HEK293 (cell line): ENCODE data around the gene CHST3.
A peak's percentile ranks its signal among the peaks of the same experiment; 100 is the strongest.

Source experiments
- CTCF ChIA-PET: fragments of 350-600 bp; formaldehyde crosslinking; extraction: SDS; loops from one replicate; lab custom pipeline; 2021; ENCODE audit warnings: antibody characterized with exemption; lab: Yijun Ruan, JAX
- POLR2A ChIA-PET: fragments of 300-600 bp; formaldehyde crosslinking; extraction: SDS; loops from one replicate; lab custom pipeline; 2020; ENCODE audit warnings: antibody characterized with exemption, inconsistent platforms; lab: Yijun Ruan, JAX
- H3K27ac ChIP-seq: fragments of 200-500 bp; sonication (Bioruptor generic); 2 replicates; pipeline ENCODE4 v1.5.1; 2014; ENCODE audit warnings: low read depth, low read length, control low read depth, inconsistent platforms; ENCODE audit errors: extremely low read depth
- H3K36me3 ChIP-seq, 2 experiments: fragments of 200-500 bp in 1 of 2; sonication (Bioruptor generic) in 1 of 2; 1 replicate in 1 of 2; 2 replicates in 1 of 2; pipeline ENCODE4 v1.5.1; 2014 to 2017; ENCODE audit warnings: inconsistent platforms in 2 of 2, low read length in 2 of 2; ENCODE audit not compliant: control insufficient read depth in 2 of 2, insufficient read depth in 1 of 2
- H3K4me1 ChIP-seq: fragments of 200-500 bp; sonication (Bioruptor generic); 2 replicates; pipeline ENCODE4 v1.5.1; 2014; ENCODE audit warnings: mild to moderate bottlenecking, low read length, inconsistent platforms; ENCODE audit not compliant: control insufficient read depth, insufficient read depth
- H3K4me3 ChIP-seq: 2 replicates; pipeline ENCODE4 v1.5.1; 2011; ENCODE audit warnings: low read depth, mild to moderate bottlenecking, control low read depth, low read length, moderate library complexity
- H3K9me3 ChIP-seq: fragments of 200-500 bp; sonication (Bioruptor generic); 2 replicates; pipeline ENCODE4 v1.5.1; 2014; ENCODE audit warnings: low read depth, low read length, inconsistent platforms; ENCODE audit not compliant: control insufficient read depth, insufficient read depth
- KLF16 ChIP-seq: fragments of 450-650 bp; formaldehyde crosslinking; IDR thresholded peaks from 2 replicates; pipeline ENCODE4 v1.5.1; 2017; ENCODE audit warnings: missing biosample characterization, missing genetic modification characterization
- KLF7 ChIP-seq: fragments of 450-650 bp; formaldehyde crosslinking; IDR thresholded peaks from 2 replicates; pipeline ENCODE4 v1.5.1; 2016; ENCODE audit warnings: missing biosample characterization, missing genetic modification characterization, borderline replicate concordance
- OSR2 ChIP-seq: fragments of 450-650 bp; formaldehyde crosslinking; IDR thresholded peaks from 2 replicates; pipeline ENCODE4 v1.5.1; 2016; ENCODE audit warnings: missing biosample characterization, missing genetic modification characterization
- SETDB1 ChIP-seq: IDR thresholded peaks from one replicate; pipeline ENCODE4 v1.6.1; 2017; ENCODE audit warnings: mild to moderate bottlenecking, low read length, moderate library complexity, mixed read lengths; ENCODE audit not compliant: insufficient read length
- ZNF114 ChIP-seq: fragments of 450-650 bp; formaldehyde crosslinking; IDR thresholded peaks from 2 replicates; pipeline ENCODE4 v1.5.0; 2017; ENCODE audit warnings: missing biosample characterization, missing genetic modification characterization
- ZNF155 ChIP-seq: fragments of 450-650 bp; formaldehyde crosslinking; IDR thresholded peaks from 2 replicates; pipeline ENCODE4 v1.5.1; 2016; ENCODE audit warnings: missing biosample characterization, missing genetic modification characterization
- ZNF24 ChIP-seq: fragments of 450-650 bp; formaldehyde crosslinking; IDR thresholded peaks from 2 replicates; pipeline ENCODE4 v1.5.1; 2016; ENCODE audit warnings: missing biosample characterization, missing genetic modification characterization
- ZNF335 ChIP-seq: fragments of 450-650 bp; formaldehyde crosslinking; conservative IDR thresholded peaks from 2 replicates; pipeline ENCODE4 v1.5.1; 2016; ENCODE audit warnings: missing biosample characterization, missing genetic modification characterization
- ZNF37A ChIP-seq: fragments of 450-650 bp; IDR thresholded peaks from 2 replicates; pipeline ENCODE4 v1.5.1; 2018; ENCODE audit warnings: missing biosample characterization, missing genetic modification characterization
- ZNF416 ChIP-seq: fragments of 450-650 bp; formaldehyde crosslinking; IDR thresholded peaks from 2 replicates; pipeline ENCODE4 v1.5.1; 2016; ENCODE audit warnings: missing biosample characterization, missing genetic modification characterization
- ZNF555 ChIP-seq: fragments of 450-650 bp; formaldehyde crosslinking; conservative IDR thresholded peaks from 2 replicates; pipeline ENCODE4 v1.5.1; 2017; ENCODE audit warnings: missing biosample characterization, mild to moderate bottlenecking, missing genetic modification characterization, inconsistent platforms
- ZNF558 ChIP-seq: fragments of 450-650 bp; formaldehyde crosslinking; IDR thresholded peaks from 2 replicates; pipeline ENCODE4 v1.5.1; 2016; ENCODE audit warnings: missing biosample characterization, missing genetic modification characterization
- ZNF585B ChIP-seq: fragments of 450-650 bp; formaldehyde crosslinking; IDR thresholded peaks from 2 replicates; pipeline ENCODE4 v1.5.1; 2016; ENCODE audit warnings: missing biosample characterization, missing genetic modification characterization
- ZNF777 ChIP-seq: fragments of 450-650 bp; formaldehyde crosslinking; IDR thresholded peaks from 2 replicates; pipeline ENCODE4 v1.5.1; 2017; ENCODE audit warnings: missing biosample characterization, missing genetic modification characterization, borderline replicate concordance
- ZNF830 ChIP-seq: fragments of 450-650 bp; IDR thresholded peaks from 2 replicates; pipeline ENCODE4 v1.5.0; 2018; ENCODE audit warnings: missing biosample characterization, missing genetic modification characterization, low read depth, mild to moderate bottlenecking, moderate library complexity
- TF ChIP-seq, protein P1 (sequence below): fragments of 450-650 bp; formaldehyde crosslinking; IDR thresholded peaks from 2 replicates; pipeline ENCODE4 v1.5.1; 2016; ENCODE audit warnings: missing biosample characterization, missing genetic modification characterization
- TF ChIP-seq, protein P2 (sequence below): fragments of 450-650 bp; formaldehyde crosslinking; IDR thresholded peaks from 2 replicates; pipeline ENCODE4 v1.5.1; 2016; ENCODE audit warnings: missing biosample characterization, missing genetic modification characterization
- TF ChIP-seq, protein P3 (sequence below): IDR thresholded peaks from 2 replicates; pipeline ENCODE4 v1.6.1; 2011; ENCODE audit warnings: mild to moderate bottlenecking, low read depth, low read length, borderline replicate concordance
- TF ChIP-seq, protein P4 (sequence below): fragments of 450-650 bp; formaldehyde crosslinking; IDR thresholded peaks from 2 replicates; pipeline ENCODE4 v1.5.1; 2016; ENCODE audit warnings: missing biosample characterization, missing genetic modification characterization
- TF ChIP-seq, protein P5 (sequence below): fragments of 450-650 bp; formaldehyde crosslinking; IDR thresholded peaks from 2 replicates; pipeline ENCODE4 v1.5.1; 2016; ENCODE audit warnings: missing biosample characterization, missing genetic modification characterization, borderline replicate concordance
- TF ChIP-seq, protein P6 (sequence below): fragments of 450-650 bp; formaldehyde crosslinking; IDR thresholded peaks from 2 replicates; pipeline ENCODE4 v1.5.1; 2016; ENCODE audit warnings: missing biosample characterization, missing genetic modification characterization

The CHST3 gene

DNA sequence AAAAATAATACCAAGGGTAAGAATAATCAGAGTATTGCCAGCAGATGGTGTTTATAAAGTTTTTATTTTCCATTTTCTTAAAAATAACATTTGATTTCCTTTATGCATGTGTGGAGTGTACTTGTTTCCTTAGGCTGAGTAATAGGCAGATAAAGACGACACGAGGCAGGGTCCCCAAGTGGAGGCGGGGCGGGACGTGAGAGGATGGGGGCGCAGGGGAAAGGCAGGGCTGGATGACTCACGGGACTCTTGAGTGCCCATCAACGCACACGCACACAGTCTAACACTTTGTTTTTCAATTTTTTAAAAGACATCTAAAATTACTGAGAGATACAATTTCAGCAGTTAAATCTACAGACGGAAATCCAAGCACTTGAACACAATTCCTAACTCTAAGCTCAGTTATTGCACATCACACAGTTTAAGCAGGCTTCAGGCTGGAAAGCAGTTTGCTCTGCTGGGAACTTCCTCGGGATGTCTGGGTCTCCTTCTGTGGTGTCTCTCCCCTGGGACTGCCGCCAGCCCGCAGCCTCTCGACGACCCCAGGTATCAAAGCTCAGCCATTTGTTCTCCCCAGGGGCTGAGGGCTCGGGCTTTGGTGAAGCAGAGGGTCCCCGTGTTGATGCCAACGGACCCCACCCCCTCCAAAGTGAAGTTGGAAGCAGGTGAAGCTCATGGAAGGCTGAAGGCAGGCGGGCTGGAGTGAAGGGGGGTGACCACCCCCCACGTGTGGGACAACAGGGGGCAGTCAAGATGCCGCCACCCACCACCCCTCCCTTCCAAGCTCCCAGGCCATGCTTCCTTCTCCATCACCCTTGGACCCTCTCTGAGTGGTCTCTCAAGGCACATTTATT lies 95.0 kb downstream of the CHST3 start:
- Histone ChIP-seq H3K9me3 (no peaks in the 10 kb centered on the region), H3K27ac (peak overlapping the region; percentile 8; the same call in 1 of the 2 replicates), H3K36me3 (no peaks in the 10 kb centered on the region), H3K4me3 (no peak overlapping the region), H3K4me1 (peaks cover 16% of the 10 kb centered on the region)
- CTCF ChIA-PET = interaction anchor here (0.6 to 2.2 kb wide), 7 partner anchors 9 to 287 kb away, joined by 3 to 10 read pairs (median 3); no protein-coding TSS in a partner anchor
- POLR2A ChIA-PET = no interaction called here
- TF ChIP-seq, protein P1, sequence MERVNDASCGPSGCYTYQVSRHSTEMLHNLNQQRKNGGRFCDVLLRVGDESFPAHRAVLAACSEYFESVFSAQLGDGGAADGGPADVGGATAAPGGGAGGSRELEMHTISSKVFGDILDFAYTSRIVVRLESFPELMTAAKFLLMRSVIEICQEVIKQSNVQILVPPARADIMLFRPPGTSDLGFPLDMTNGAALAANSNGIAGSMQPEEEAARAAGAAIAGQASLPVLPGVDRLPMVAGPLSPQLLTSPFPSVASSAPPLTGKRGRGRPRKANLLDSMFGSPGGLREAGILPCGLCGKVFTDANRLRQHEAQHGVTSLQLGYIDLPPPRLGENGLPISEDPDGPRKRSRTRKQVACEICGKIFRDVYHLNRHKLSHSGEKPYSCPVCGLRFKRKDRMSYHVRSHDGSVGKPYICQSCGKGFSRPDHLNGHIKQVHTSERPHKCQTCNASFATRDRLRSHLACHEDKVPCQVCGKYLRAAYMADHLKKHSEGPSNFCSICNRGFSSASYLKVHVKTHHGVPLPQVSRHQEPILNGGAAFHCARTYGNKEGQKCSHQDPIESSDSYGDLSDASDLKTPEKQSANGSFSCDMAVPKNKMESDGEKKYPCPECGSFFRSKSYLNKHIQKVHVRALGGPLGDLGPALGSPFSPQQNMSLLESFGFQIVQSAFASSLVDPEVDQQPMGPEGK (tag by site-specific recombination) = peak; percentile 72
- TF ChIP-seq ZNF335 (tag by site-specific recombination) = peak; percentile 68
- no peak for TF ChIP-seq OSR2 (tag by site-specific recombination)
- TF ChIP-seq, protein P2, sequence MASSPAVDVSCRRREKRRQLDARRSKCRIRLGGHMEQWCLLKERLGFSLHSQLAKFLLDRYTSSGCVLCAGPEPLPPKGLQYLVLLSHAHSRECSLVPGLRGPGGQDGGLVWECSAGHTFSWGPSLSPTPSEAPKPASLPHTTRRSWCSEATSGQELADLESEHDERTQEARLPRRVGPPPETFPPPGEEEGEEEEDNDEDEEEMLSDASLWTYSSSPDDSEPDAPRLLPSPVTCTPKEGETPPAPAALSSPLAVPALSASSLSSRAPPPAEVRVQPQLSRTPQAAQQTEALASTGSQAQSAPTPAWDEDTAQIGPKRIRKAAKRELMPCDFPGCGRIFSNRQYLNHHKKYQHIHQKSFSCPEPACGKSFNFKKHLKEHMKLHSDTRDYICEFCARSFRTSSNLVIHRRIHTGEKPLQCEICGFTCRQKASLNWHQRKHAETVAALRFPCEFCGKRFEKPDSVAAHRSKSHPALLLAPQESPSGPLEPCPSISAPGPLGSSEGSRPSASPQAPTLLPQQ = no peak
- TF ChIP-seq ZNF155 (tag by site-specific recombination) = no peak
- no peak for TF ChIP-seq ZNF24 (tag by site-specific recombination)
- TF ChIP-seq, protein P3, sequence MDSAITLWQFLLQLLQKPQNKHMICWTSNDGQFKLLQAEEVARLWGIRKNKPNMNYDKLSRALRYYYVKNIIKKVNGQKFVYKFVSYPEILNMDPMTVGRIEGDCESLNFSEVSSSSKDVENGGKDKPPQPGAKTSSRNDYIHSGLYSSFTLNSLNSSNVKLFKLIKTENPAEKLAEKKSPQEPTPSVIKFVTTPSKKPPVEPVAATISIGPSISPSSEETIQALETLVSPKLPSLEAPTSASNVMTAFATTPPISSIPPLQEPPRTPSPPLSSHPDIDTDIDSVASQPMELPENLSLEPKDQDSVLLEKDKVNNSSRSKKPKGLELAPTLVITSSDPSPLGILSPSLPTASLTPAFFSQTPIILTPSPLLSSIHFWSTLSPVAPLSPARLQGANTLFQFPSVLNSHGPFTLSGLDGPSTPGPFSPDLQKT = no peak
- no peak for TF ChIP-seq KLF16
- TF ChIP-seq, protein P4, sequence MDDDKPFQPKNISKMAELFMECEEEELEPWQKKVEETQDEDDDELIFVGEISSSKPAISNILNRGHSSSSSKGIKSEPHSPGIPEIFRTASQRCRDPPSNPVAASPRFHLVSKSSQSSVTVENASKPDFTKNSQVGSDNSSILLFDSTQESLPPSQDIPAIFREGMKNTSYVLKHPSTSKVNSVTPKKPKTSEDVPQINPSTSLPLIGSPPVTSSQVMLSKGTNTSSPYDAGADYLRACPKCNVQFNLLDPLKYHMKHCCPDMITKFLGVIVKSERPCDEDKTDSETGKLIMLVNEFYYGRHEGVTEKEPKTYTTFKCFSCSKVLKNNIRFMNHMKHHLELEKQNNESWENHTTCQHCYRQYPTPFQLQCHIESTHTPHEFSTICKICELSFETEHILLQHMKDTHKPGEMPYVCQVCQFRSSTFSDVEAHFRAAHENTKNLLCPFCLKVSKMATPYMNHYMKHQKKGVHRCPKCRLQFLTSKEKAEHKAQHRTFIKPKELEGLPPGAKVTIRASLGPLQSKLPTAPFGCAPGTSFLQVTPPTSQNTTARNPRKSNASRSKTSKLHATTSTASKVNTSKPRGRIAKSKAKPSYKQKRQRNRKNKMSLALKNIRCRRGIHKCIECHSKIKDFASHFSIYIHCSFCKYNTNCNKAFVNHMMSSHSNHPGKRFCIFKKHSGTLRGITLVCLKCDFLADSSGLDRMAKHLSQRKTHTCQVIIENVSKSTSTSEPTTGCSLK (tag by site-specific recombination) = no peak
- TF ChIP-seq, protein P5, sequence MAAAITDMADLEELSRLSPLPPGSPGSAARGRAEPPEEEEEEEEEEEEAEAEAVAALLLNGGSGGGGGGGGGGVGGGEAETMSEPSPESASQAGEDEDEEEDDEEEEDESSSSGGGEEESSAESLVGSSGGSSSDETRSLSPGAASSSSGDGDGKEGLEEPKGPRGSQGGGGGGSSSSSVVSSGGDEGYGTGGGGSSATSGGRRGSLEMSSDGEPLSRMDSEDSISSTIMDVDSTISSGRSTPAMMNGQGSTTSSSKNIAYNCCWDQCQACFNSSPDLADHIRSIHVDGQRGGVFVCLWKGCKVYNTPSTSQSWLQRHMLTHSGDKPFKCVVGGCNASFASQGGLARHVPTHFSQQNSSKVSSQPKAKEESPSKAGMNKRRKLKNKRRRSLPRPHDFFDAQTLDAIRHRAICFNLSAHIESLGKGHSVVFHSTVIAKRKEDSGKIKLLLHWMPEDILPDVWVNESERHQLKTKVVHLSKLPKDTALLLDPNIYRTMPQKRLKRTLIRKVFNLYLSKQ (tag by site-specific recombination) = no peak
- no peak for TF ChIP-seq ZNF114 (tag by site-specific recombination)
- no peak for TF ChIP-seq SETDB1
- no peak for TF ChIP-seq KLF7
- no peak for TF ChIP-seq ZNF777 (tag by site-specific recombination)
- no peak for TF ChIP-seq ZNF555 (tag by site-specific recombination)
- TF ChIP-seq, protein P6, sequence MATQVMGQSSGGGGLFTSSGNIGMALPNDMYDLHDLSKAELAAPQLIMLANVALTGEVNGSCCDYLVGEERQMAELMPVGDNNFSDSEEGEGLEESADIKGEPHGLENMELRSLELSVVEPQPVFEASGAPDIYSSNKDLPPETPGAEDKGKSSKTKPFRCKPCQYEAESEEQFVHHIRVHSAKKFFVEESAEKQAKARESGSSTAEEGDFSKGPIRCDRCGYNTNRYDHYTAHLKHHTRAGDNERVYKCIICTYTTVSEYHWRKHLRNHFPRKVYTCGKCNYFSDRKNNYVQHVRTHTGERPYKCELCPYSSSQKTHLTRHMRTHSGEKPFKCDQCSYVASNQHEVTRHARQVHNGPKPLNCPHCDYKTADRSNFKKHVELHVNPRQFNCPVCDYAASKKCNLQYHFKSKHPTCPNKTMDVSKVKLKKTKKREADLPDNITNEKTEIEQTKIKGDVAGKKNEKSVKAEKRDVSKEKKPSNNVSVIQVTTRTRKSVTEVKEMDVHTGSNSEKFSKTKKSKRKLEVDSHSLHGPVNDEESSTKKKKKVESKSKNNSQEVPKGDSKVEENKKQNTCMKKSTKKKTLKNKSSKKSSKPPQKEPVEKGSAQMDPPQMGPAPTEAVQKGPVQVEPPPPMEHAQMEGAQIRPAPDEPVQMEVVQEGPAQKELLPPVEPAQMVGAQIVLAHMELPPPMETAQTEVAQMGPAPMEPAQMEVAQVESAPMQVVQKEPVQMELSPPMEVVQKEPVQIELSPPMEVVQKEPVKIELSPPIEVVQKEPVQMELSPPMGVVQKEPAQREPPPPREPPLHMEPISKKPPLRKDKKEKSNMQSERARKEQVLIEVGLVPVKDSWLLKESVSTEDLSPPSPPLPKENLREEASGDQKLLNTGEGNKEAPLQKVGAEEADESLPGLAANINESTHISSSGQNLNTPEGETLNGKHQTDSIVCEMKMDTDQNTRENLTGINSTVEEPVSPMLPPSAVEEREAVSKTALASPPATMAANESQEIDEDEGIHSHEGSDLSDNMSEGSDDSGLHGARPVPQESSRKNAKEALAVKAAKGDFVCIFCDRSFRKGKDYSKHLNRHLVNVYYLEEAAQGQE = no peak
- no peak for TF ChIP-seq ZNF558 (tag by site-specific recombination)
- TF ChIP-seq ZNF37A = no peak
- TF ChIP-seq ZNF585B = no peak
- TF ChIP-seq ZNF830 (tag by site-specific recombination) = no peak
- no peak for TF ChIP-seq ZNF416
